Measurements from ENCODE around the gene TSC22D3.
"Not testable (repeated sequence)": the region's sequence is repeated elsewhere in the genome, so short reads cannot be mapped to it uniquely, and the experiment has no call there.

The TSC22D3 gene

DNA sequence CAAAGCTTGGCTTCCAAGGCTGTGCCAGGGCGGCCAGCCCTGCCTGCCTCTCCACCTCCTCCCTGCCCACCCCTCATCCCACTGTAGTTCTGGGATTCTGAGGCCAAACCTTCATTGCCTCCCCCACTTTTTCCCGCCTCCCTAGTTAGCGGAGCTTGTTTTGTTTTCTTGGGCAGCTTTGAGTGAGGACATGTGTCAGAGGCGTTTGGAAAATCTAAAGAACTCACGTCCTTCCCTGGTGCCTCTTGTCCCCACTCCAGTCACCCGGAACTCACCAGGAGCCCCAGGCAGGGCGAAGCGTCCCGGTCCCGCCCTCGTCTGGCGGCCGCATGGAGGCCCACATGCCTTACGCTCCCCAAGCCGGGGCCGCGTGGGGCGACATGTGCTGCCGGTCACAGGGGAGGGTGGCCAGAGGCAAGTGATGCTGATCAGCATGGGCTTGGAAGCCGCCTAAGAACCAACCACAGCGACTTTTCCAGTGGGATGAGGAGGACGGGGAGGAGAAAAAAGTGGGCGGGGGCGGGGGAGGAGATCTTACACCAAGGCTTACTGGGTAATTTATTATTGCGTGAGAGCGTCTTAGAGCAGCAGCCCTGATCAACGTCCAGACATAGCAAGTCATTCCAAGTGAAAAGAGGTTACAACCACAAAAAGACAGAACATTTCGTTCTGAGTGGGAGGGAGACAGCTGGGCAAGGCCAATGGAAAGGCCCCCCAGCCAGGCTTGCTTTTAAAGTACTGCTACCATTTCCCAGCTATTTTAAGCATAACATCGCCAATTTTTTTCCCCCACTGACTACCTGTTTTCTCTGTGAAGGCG is 98.8 kb downstream of the TSC22D3 start:
- DNase-seq, result peak; percentile 95

GRCh38 chrX:107675823-107676555 is 99.6 kb downstream of the TSC22D3 start:
- DNase-seq, result peak; percentile 75

DNA sequence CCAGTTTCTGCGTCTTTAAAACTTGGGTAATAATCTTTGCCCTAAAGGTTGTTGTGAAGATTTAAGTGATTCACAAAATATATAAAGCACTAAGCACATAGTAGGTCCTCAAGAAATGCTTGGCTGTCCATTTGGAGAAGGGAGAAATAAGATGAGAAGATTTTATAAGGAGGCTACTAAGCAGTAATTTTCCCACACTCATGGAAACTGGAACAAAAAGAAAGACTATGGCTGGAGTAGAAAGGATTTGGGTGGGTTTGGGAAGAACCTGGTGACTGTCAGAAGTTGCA is 100.3 kb downstream of the TSC22D3 start:
- DNase-seq, result no peak

- peak; percentile 93 for DNase-seq
Observed at GRCh38 chrX:107674480-107675364, 100.9 kb downstream of the TSC22D3 start.

DNA sequence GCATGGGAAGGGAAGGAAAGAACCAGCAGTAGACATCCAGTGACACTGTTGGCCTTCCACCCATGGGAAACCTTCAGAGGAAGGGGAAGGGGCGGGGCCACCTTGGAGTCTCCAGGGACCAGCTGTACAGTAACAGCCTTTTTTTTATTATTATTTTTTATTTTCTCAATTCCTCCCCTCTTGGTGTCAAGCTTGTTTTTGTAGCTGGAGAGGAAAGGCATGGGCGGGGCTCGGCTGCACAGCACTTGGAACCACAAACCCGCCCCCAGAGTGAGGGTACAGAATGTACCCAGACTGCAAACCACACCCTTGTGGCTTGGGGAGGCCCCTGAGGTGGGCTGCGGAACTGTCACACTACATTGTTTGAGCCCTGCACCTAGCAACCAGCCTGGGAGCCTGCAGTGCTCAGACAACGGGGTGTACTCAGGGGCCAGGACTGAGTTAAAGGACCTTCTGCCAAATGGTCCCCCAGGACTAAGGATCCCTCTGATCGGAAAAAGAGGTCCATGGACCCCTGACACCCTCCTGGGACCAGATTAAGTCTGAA is 101.6 kb downstream of the TSC22D3 start:
- peak; percentile 98 for DNase-seq

- DNase-seq, result peak; percentile 36
Observed at GRCh38 chrX:107673431-107673830, 102.2 kb downstream of the TSC22D3 start.

DNA sequence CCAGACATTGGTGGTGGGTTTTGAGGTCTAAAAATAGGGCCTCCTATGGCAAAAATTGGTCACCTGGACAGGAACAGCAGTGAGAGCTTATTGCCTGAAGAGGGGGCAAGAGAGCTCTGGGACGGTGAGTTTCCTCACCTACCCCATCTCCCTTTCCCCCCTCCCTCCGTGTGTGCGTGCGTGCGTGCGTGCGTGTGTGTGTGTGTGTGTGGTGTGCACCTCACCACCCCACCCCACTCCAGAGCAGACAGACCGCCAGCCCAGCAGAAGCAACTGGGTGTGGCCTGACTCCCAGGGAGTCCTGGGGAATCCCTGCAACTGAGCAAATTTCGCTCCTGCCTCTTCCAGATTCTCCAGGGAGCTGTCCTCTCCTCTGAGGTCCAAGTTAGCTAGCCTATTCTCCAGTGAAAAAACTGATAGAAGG is 102.6 kb downstream of the TSC22D3 start:
- peak; percentile 94 for DNase-seq

DNA sequence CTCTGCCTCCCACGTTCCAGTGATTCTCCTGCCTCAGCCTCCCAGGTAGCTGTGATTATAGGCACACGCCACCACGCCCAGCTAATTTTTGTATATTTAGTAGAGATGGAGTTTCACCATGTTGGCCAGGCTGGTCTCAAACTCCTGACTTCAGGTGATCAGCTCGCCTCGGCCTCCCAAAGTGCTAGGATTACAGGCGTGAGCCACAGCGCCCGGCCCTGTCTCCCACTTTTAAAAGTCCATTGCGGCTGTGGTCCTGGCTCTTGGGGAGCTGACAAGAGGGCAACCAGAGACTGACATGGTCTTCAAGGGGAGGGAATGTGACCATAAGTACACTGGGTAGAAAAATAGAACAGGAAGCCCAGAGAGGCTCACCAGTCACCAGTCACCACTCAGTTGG is 104.3 kb downstream of the TSC22D3 start:
- DNase-seq, result not testable (repeated sequence)

GRCh38 chrX:107669885-107670628 is 105.5 kb downstream of the TSC22D3 start:
- peak; percentile 44 for DNase-seq

GRCh38 chrX:107669261-107669660 is 106.3 kb downstream of the TSC22D3 start:
- no peak for DNase-seq

DNA sequence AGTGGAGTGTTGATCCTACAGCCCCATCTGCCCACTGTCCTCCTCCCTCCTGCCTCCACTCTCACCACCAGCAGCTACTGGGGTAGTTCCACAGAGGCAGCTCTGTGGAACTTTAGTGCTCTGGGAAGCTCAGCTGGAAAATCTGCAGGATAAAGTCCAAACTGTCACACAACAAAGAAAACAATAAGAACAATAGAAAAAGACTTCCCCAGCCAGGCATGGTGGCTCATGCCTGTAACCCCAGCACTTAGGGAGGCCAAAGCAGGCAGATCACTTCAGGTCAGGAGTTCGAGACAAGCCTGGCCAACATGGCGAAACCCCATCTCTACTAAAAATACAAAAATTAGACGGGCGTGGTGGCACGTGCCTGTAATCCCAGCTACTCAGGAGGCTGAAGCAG is 106.9 kb downstream of the TSC22D3 start:
- not testable (repeated sequence) for DNase-seq

GRCh38 chrX:107667426-107667825 is 108.2 kb downstream of the TSC22D3 start:
- DNase-seq, result no peak

DNA sequence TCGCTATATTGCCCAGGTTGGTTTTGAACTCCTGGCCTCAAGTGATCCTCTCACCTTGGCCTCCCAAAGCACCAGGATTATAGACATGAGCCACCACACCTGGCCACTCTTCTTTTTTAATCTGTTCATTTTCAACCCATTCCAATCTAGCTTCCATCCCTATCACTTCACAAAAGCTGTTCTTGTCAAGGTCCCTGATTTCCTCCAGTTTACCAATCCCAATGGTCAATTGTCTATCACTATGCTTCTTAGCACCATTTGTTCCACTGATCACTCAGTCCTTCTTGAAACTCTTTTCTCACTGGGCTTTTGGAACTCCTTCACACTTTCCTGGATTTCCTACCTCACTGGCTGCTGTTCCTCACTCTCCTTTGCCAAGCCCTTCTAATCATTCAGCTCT is 108.7 kb downstream of the TSC22D3 start:
- no peak for DNase-seq
